Upper lobe of right lung (tissue), 1 donor: ENCODE measurements around the gene CLCA2. TPM values are rescaled to one million over a fixed set of nuclear protein-coding genes. Genes with fewer than 3 reads are reported as not detected.
A peak's percentile ranks its signal among the peaks of the same experiment; 100 is the strongest.
"Not testable (repeated sequence)": the region's sequence is repeated elsewhere in the genome, so short reads cannot be mapped to it uniquely, and the experiment has no call there.

Experiments
- ATAC-seq: fragments of 200-7000 bp; cut with Tn5 transposase; one replicate; pipeline ENCODE4 v1.9.1; 2020; ENCODE audit warnings: mild to moderate bottlenecking, moderate library complexity
- DNase-seq: peaks from one replicate; pipeline ENCODE4 v3.0.0-alpha.2; 2020
- H3K27ac ChIP-seq: fragments of 200-600 bp; one replicate; pipeline ENCODE4 v1.8.0; 2022
- H3K27me3 ChIP-seq: fragments of 200-600 bp; one replicate; pipeline ENCODE4 v1.8.0; 2022; ENCODE audit warnings: mild to moderate bottlenecking
- H3K36me3 ChIP-seq: fragments of 200-600 bp; one replicate; pipeline ENCODE4 v1.8.0; 2022
- H3K4me1 ChIP-seq: fragments of 200-600 bp; one replicate; pipeline ENCODE4 v1.8.0; 2022
- H3K4me3 ChIP-seq: fragments of 200-600 bp; one replicate; pipeline ENCODE4 v1.8.0; 2022; ENCODE audit warnings: mild to moderate bottlenecking
- H3K9me3 ChIP-seq: fragments of 200-600 bp; one replicate; pipeline ENCODE4 v1.8.0; 2022
- intact Hi-C: fragments of 100-400 bp; cut with DNase I; formaldehyde crosslinking; loops from one replicate; pipeline ENCODE4 v1.11.0; 2022
- total RNA-seq: library from RNA; stranded (reverse); fragmentation: NEBNext Ultra II Directional; extraction: Animal tissue kit (Norgen Biotek cat#: 25700); gene quantifications from one replicate; pipeline ENCODE4 v1.2.1, GENCODE V29; 2021
- TF ChIP-seq, protein P1 (sequence below): fragments of 200-600 bp; IDR thresholded peaks from one replicate; pipeline ENCODE4 v1.8.0; 2022; ENCODE audit warnings: antibody characterized with exemption
- donor health status: DM: no; HTN: yes; CAD: no; lungs with severe emphysema.

Gene CLCA2
- total RNA-seq, 1 donor from 2014 or later, result not detected

DNA sequence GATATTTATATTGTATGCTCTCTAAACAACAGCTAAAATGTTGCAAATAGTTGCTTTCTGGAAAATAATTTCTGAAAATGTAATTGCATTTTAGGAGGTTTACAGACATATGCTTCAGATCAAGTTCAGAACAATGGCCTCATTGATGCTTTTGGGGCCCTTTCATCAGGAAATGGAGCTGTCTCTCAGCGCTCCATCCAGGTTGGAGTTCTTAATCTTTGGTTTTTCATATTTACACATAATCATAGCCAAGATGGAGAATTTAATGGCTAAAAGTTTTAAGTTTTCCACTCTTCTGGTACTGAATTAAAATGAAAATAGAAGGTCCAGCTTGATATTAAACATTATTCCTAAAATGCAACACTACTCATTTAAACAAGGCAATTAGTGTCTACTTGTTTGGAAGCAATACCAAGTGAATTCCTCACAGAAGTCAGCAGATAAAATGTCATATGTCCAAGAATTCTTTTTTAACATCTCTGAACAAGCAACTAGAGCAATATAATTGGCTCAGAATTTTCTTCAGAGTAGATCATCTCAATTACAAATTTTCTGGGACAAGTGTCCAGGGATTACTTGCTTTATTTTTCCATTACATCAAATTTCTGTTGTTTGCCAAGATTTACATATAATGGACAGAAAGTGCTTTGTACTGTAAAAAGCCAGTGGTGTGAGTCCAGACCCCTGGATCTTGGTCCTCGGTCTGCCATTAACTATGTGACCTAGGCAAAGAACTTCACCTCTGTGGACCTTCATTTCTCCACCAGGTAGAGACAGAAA is 67.4 kb downstream of the CLCA2 start:
- no peak for DNase-seq
- intact Hi-C loops, result no loop called here

DNA sequence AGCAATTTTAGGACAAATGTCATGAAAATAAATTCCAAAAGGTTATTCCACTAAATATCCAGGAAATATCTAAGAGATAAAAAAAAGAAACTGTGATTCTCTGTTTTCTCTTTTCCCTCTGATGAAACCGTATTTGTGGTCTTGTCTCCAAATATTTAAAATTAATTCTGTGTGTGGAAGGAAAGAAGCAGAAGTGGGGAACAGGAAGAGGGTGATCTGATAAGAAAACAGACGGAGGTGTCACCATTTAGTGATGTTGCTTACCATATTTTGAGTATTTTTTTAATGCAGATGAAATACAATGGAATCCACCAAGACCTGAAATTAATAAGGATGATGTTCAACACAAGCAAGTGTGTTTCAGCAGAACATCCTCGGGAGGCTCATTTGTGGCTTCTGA is 74.3 kb downstream of the CLCA2 start:
- DNase-seq, result no peak
- intact Hi-C loops, result no loop called here
- H3K4me1 ChIP-seq, result no peaks in the 10 kb centered on the region
- H3K27ac ChIP-seq, result no peak overlapping the region
- TF ChIP-seq, protein P1, sequence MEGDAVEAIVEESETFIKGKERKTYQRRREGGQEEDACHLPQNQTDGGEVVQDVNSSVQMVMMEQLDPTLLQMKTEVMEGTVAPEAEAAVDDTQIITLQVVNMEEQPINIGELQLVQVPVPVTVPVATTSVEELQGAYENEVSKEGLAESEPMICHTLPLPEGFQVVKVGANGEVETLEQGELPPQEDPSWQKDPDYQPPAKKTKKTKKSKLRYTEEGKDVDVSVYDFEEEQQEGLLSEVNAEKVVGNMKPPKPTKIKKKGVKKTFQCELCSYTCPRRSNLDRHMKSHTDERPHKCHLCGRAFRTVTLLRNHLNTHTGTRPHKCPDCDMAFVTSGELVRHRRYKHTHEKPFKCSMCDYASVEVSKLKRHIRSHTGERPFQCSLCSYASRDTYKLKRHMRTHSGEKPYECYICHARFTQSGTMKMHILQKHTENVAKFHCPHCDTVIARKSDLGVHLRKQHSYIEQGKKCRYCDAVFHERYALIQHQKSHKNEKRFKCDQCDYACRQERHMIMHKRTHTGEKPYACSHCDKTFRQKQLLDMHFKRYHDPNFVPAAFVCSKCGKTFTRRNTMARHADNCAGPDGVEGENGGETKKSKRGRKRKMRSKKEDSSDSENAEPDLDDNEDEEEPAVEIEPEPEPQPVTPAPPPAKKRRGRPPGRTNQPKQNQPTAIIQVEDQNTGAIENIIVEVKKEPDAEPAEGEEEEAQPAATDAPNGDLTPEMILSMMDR, result no peak
- no peaks in the 10 kb centered on the region for H3K27me3 ChIP-seq
- H3K4me3 ChIP-seq, result no peak overlapping the region
- no peaks in the 10 kb centered on the region for H3K36me3 ChIP-seq
- no peak for ATAC-seq
- H3K9me3 ChIP-seq, result no peaks in the 10 kb centered on the region

More for the DNA sequence above, 67.4 kb downstream of the CLCA2 start:
- TF ChIP-seq, protein P1, result no peak
- H3K4me1 ChIP-seq, result no peaks in the 10 kb centered on the region
- no peak overlapping the region for H3K27ac ChIP-seq
- H3K4me3 ChIP-seq, result no peak overlapping the region
- no peaks in the 10 kb centered on the region for H3K27me3 ChIP-seq
- H3K36me3 ChIP-seq, result no peaks in the 10 kb centered on the region
- H3K9me3 ChIP-seq, result no peaks in the 10 kb centered on the region
- ATAC-seq, result no peak

DNA sequence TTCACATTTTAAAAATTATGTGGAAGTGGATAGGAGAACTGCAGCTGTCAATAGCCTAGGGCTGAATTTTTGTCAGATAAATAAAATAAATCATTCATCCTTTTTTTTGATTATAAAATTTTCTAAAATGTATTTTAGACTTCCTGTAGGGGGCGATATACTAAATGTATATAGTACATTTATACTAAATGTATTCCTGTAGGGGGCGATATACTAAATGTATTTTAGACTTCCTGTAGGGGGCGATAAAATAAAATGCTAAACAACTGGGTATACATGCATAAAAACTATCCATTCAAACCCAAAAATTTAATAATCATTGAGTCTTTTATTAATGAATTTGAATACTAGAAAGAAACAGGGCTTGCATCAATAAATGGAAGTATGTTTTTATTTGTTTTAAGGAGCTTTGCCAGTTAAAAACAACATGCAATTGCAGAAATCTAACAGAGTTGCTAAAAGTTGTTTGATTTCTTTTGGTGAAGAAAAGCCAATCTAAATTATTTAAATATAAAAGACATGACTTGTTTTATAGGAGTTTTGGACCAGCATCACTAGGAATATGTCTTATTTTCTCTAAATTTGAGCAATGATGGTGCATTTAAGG is 76.1 kb downstream of the CLCA2 start:
- H3K9me3 ChIP-seq, result no peaks in the 10 kb centered on the region
- intact Hi-C loops, result no loop called here
- H3K4me3 ChIP-seq, result no peak overlapping the region
- ATAC-seq, result peak; percentile 72
- no peaks in the 10 kb centered on the region for H3K27me3 ChIP-seq
- no peak overlapping the region for H3K27ac ChIP-seq
- TF ChIP-seq, protein P1, result peak; percentile 93
- DNase-seq, result no peak
- H3K36me3 ChIP-seq, result no peaks in the 10 kb centered on the region
- peaks cover 10% of the 10 kb centered on the region for H3K4me1 ChIP-seq

DNA sequence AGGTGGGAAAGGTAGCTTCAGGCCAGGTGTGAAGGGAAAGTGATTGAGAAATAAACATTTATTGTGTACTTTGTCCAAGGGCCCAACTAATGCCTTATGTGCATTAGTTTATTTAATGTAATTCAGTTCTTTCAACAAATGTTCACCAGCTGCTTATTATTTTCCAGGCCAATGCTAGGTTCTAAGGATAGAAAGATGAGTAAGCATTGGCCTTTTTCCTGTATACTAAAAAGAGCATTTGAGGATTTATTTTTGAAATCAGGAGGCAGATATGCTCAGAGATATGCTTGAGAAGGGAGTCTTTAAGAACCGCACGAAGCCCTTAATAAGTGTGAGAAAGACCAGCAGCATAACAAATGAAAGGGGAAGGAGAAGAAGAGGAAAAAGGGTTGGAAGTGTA is 76.7 kb downstream of the CLCA2 start:
- Histone ChIP-seq H3K4me1 (peaks cover 13% of the 10 kb centered on the region), H3K9me3 (no peaks in the 10 kb centered on the region), H3K27me3 (no peaks in the 10 kb centered on the region), H3K27ac (no peak overlapping the region), H3K4me3 (no peak overlapping the region), H3K36me3 (no peaks in the 10 kb centered on the region)
- TF ChIP-seq, protein P1, result no peak
- ATAC-seq (no peak), DNase-seq (no peak)
- intact Hi-C loops, result no loop called here

DNA sequence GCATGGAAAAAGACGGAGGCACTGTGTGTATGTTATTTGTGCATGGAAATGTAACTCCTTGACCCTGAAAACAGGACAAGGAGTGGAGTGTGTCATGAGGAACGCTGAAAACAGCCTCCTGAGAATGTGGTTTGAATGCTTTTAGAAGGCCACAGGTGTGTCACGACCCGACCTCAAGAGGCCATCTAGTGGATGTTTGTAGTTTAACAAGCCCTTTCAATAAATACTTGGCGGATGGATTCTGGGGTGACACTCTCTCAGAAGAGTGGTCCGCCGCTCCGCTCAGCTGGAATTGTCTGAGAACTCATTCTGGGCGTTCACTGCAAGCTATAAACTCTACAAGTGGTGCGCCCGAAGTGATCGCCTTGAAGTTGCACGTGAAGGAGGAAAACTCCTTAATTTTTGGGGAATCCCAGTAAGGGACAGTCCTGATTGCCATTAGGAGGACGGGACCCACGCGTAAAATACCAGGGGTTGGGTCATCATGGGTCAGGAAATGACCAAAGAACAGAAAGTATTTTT is 78.2 kb downstream of the CLCA2 start:
- H3K4me1 ChIP-seq, result peaks cover 13% of the 10 kb centered on the region
- intact Hi-C loops, H3K27me3 ChIP-seq, H3K27ac ChIP-seq, H3K9me3 ChIP-seq, H3K36me3 ChIP-seq, DNase-seq, H3K4me3 ChIP-seq: not testable (repeated sequence)
- ATAC-seq, result peak; percentile 67
- TF ChIP-seq, protein P1, result peak; percentile 40
